Mononuclear cell (primary cell): ENCODE results near the gene SCO2. TPM values are rescaled to one million over a fixed set of nuclear protein-coding genes. Genes with fewer than 3 reads are reported as not detected.

Source experiments
- H3K27me3 ChIP-seq: 2 replicates; pipeline ENCODE4 v1.6.0; 2011; ENCODE audit warnings: low read length, control low read depth; ENCODE audit not compliant: insufficient read depth
- H3K4me1 ChIP-seq: 2 replicates; pipeline ENCODE4 v1.5.1; 2011; ENCODE audit warnings: mild to moderate bottlenecking, low read length, control low read depth; ENCODE audit not compliant: insufficient read depth
- H3K4me3 ChIP-seq: 2 replicates; pipeline ENCODE4 v1.5.1; 2011; ENCODE audit warnings: mild to moderate bottlenecking, low read length, moderate library complexity
- H3K9me3 ChIP-seq: 2 replicates; pipeline ENCODE4 v1.5.1; 2011; ENCODE audit warnings: low read depth, mild to moderate bottlenecking, control low read depth, low read length
- total RNA-seq: library from RNA; depleted of rRNA; stranded (reverse); fragments of >200 nt; gene quantifications from one replicate; pipeline ENCODE4 v1.2.3, GENCODE V29; 2012

SCO2 gene
- total RNA-seq, 1 donor: 33.8 TPM

DNA sequence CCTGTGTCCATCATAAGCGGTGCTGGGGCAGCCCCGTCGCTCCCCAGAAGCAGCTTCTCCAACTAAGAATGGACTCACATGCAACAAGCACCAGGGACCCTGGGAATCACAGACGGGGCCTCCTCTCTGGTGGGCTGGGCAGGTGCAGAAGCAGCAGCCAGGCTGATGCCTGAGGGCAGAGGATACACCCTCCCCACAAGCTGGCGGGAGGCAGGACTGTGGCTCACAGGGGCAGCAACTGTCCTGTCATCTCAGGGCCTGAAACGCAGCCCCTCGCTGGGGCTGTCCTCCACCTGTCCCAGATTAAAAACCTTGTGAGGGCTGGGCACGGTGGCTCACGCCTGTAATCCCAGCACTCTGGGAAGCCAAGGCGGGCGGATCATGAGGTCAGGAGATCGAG, 47.5 kb downstream of the SCO2 start:
- Histone ChIP-seq H3K4me3 (no peak overlapping the region), H3K9me3 (no peaks in the 10 kb centered on the region), H3K27me3 (peaks cover 11% of the 10 kb centered on the region)

DNA sequence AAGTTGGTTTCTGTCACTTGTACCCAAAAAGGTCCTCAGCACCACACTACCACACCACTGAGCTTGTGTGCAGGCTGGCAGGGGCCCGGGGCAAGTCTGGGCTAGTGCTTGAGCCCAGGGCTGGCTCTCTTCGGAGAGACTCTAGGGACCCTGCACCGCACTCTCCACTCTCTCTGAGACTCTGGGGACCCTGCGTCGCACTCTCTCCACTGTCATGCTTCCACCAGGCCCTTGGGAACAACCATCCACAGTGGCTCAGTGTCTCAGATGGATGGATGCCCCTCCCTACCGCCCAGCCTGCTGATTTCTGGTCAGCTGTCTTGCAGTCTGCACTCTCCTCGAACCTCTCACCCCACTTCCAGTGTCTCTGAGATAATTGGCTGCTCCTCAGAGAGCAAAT, 48.5 kb downstream of the SCO2 start:
- H3K9me3 ChIP-seq: no peaks in the 10 kb centered on the region
- H3K4me1 ChIP-seq: peaks cover 35% of the 10 kb centered on the region
- peaks cover 8% of the 10 kb centered on the region for H3K27me3 ChIP-seq
- H3K4me3 ChIP-seq: no peak overlapping the region

More for the DNA sequence above, 47.5 kb downstream of the SCO2 start:
- H3K4me1 ChIP-seq: peaks cover 31% of the 10 kb centered on the region

DNA sequence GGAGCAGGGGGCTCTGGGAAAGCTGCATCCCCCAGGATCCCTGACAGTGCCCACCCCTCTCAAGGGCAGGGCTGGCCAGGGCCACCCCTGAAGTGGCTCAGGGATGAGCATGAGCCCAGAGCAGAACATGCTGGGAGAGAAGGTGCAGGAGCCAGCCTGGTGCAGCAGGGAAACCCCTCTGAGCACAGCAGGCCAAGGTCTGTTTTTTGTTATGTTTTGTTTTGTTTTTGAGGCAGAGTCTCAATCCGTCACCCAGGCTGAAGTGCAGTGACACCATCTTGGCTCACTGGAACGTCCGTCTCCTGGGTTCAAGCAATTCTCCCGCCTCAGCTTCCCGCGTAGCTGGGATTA, 49.8 kb downstream of the SCO2 start:
- no peaks in the 10 kb centered on the region for H3K9me3 ChIP-seq
- peaks cover 8% of the 10 kb centered on the region for H3K27me3 ChIP-seq
- H3K4me1 ChIP-seq: peaks cover 42% of the 10 kb centered on the region
- no peak overlapping the region for H3K4me3 ChIP-seq

- Histone ChIP-seq H3K27me3 (peaks cover 3% of the 10 kb centered on the region), H3K9me3 (no peaks in the 10 kb centered on the region), H3K4me1 (peaks cover 48% of the 10 kb centered on the region), H3K4me3 (peak within 1 kb of the TSS; percentile 55)
Observed at GRCh38 chr22:50474710-50475651, 50.4 kb downstream of the SCO2 start, which contains the start of gene SBF1. Gene SBF1 (minus strand): TSS chr22:50475035. CDS start chr22:50474840, 195 bp downstream.

DNA sequence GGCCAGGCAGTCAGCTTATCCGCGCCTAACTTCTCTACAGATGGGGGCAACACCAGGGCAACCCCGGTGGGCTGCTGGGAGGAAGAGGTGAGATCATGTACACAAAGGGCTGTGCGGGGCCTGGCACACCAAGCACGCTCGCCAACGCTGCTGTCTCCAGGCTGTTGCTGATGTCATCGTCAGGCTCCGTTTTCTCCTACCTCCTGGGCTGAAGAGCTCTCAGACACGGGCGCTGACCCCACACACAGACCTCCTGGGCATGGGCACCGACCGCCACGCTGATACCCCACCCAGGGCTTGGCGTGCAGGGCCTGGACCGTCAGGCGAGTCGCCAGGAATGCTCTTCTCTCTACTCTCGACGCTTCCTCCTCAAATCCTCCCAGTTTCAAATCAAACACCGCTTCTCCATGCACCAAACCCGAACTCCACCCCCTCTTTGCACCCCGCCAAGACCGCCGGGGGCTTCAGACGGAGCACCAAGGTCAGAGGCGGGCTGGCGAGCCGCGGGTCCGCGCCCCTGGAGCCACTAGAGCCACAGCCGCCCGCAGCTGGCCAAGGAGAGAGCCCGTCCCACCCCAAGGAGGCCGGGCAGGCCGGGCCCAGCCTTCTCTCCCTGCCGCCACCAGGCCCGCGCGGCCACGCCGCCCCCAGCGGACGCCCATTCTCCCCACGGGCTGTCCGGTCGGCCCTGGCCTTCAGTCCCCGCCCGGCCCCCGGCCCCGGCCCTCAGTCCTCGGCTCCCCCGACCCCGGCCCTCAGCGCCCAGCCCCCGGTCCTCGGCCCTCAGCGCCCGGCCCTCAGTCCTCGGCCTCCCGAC, 51.3 kb downstream of the SCO2 start:
- Histone ChIP-seq H3K4me1 (peaks cover 57% of the 10 kb centered on the region), H3K27me3 (no peaks in the 10 kb centered on the region), H3K4me3 (peak overlapping the region; percentile 55), H3K9me3 (no peaks in the 10 kb centered on the region)

Other genes with a start within 250 kb of the SCO2 start
- gene PLXNB2, start 218.0 kb downstream of the SCO2 start, total RNA-seq: 66.0 TPM
- 1.0 TPM for gene DENND6B, start 198.6 kb downstream of the SCO2 start, total RNA-seq
- 27.5 TPM for gene PPP6R2, start 182.3 kb downstream of the SCO2 start, total RNA-seq
- 63.4 TPM for gene SBF1, start 50.6 kb downstream of the SCO2 start, total RNA-seq
- 0.31 TPM for gene ADM2, start 44.1 kb downstream of the SCO2 start, total RNA-seq
- gene MIOX, start 38.7 kb downstream of the SCO2 start, total RNA-seq: not detected
- 22.8 TPM for gene LMF2, start 17.9 kb downstream of the SCO2 start, total RNA-seq
- gene NCAPH2, start 17.4 kb downstream of the SCO2 start, total RNA-seq: 40.6 TPM
- gene TYMP, start 4.4 kb upstream of the SCO2 start, total RNA-seq: 151 TPM
- 1.7 TPM for gene KLHDC7B, start 20.3 kb upstream of the SCO2 start, total RNA-seq
- gene SYCE3, start 37.3 kb upstream of the SCO2 start, total RNA-seq: not detected
- gene CPT1B, start 52.8 kb upstream of the SCO2 start, total RNA-seq: 7.2 TPM
- gene CHKB, start 57.3 kb upstream of the SCO2 start, total RNA-seq: 40.0 TPM
- 0.10 TPM for gene MAPK8IP2, start 75.2 kb upstream of the SCO2 start, total RNA-seq
- gene ARSA, start 102.6 kb upstream of the SCO2 start, total RNA-seq: 21.3 TPM
- under 0.01 TPM for gene SHANK3, start 147.2 kb upstream of the SCO2 start, total RNA-seq
- gene ACR, start 212.6 kb upstream of the SCO2 start, total RNA-seq: not detected